OCI-LY3 (cell line): ENCODE data around the gene RELL1.

ENCODE experiments used
- H2AFZ ChIP-seq: fragments of 200-600, 300-600 bp; shearing (Covaris generic); 2 replicates; pipeline ENCODE4 v1.6.0; 2014; ENCODE audit warnings: antibody characterized with exemption, low read depth, low read length
- H3K27ac ChIP-seq: fragments of 200-600, 300-600 bp; sonication (generic); 2 replicates; pipeline ENCODE4 v1.5.1; 2014; ENCODE audit warnings: mild to moderate bottlenecking, low read length, moderate library complexity, mixed read lengths
- H3K27me3 ChIP-seq: fragments of 200-600, 300-600 bp; sonication (generic); 2 replicates; pipeline ENCODE4 v1.6.1; 2014; ENCODE audit warnings: low read depth, low read length, mixed read lengths
- H3K36me3 ChIP-seq: fragments of 200-600, 300-600 bp; sonication (generic); replicated peaks from 2 replicates; pipeline ENCODE3; 2014; ENCODE audit warnings: low read depth, low read length, mixed read lengths
- H3K4me1 ChIP-seq: fragments of 300-600, 200-600 bp; sonication (generic); 2 replicates; pipeline ENCODE4 v1.6.1; 2014; ENCODE audit warnings: low read length, mixed read lengths
- H3K4me2 ChIP-seq: fragments of 200-600, 300-600 bp; sonication (generic); 2 replicates; pipeline ENCODE4 v1.6.1; 2014; ENCODE audit warnings: low read length, mixed read lengths
- H3K4me3 ChIP-seq: fragments of 300-600, 200-600 bp; sonication (generic); 2 replicates; pipeline ENCODE4 v1.5.1; 2014; ENCODE audit warnings: antibody characterized with exemption, mild to moderate bottlenecking, low read length, moderate library complexity
- H3K79me2 ChIP-seq: fragments of 300-600, 200-600 bp; shearing (Covaris generic); 2 replicates; pipeline ENCODE4 v1.6.1; 2014; ENCODE audit warnings: mild to moderate bottlenecking, low read length, mixed read lengths
- H3K9ac ChIP-seq: fragments of 300-600, 200-600 bp; shearing (Covaris generic); 2 replicates; pipeline ENCODE4 v1.6.0; 2014; ENCODE audit warnings: mild to moderate bottlenecking, low read length, moderate library complexity
- H3K9me3 ChIP-seq: fragments of 200-600, 300-600 bp; shearing (Covaris generic); 2 replicates; pipeline ENCODE4 v1.6.1; 2014; ENCODE audit warnings: low read length, mixed read lengths; ENCODE audit not compliant: insufficient read depth
- H4K20me1 ChIP-seq: fragments of 200-600, 300-600 bp; sonication (generic); 2 replicates; pipeline ENCODE4 v1.6.1; 2016; ENCODE audit warnings: low read length, mixed read lengths; ENCODE audit not compliant: insufficient read depth
- CTCF ChIP-seq: fragments of 200-600, 300-600 bp; sonication (generic); IDR thresholded peaks from 2 replicates; pipeline ENCODE4 v1.5.1; 2014; ENCODE audit warnings: antibody characterized with exemption, low read length, low read depth
- EZH2phosphoT487 ChIP-seq: fragments of 200-600 bp; shearing (Covaris generic); IDR thresholded peaks from 2 replicates; pipeline ENCODE4 v1.6.1; 2018; ENCODE audit warnings: antibody characterized with exemption, mixed run types, low read depth

The RELL1 gene

GRCh38 chr4:37597034-37597433 lies 89.1 kb downstream of the RELL1 start:
- no peak for TF ChIP-seq CTCF
- no peak for TF ChIP-seq EZH2phosphoT487
- H3K9me3 ChIP-seq: no peaks in the 10 kb centered on the region
- no peak overlapping the region for H2AFZ ChIP-seq
- no peaks in the 10 kb centered on the region for H3K79me2 ChIP-seq
- no peaks in the 10 kb centered on the region for H4K20me1 ChIP-seq
- H3K4me1 ChIP-seq: no peaks in the 10 kb centered on the region
- 0 out of 2 replicates have a peak, but pooled peaks cover 8% of the 10 kb centered on the region for H3K27me3 ChIP-seq
- H3K4me2 ChIP-seq: no peak overlapping the region
- no peaks in the 10 kb centered on the region for H3K36me3 ChIP-seq
- H3K27ac ChIP-seq: no peak overlapping the region
- no peak overlapping the region for H3K9ac ChIP-seq
- no peak overlapping the region for H3K4me3 ChIP-seq

DNA sequence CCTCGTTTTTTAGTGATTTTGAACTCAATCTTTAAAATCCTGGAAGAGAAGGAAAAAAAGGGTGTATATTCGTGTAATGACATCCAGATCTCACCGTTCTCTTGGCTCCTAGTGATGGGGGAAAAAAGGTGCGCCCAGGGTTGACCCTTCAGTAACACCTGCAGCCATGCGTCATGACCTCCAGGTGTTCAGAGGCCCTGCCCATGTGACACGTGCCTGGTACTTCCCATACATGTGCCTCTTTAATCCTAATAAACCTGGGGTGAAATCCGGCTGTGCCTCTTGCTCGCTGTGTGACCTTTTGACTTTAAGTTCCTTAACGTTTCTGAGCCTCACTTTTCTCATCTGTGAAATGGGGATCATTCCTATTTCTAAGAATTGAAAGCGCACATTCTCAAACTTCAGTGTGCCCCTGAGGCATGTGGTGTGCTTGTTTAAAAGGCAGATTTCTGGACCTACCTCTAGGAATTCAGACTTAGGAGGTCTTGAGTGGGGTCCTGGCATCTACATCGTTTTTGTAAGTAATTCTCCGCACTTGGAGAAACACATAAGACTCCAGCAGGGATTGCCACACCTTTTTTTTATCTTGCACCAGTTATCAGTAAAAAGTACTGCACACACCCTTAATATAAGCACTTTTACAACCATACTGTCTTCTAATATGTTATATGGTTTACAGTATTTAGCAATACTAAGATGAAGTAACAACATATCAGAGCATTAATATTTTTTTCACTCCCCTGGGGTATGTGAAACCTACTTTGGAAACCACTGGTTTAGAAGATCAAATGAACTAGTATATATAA lies 90.1 kb downstream of the RELL1 start:
- Histone ChIP-seq H2AFZ (no peak overlapping the region), H3K36me3 (no peaks in the 10 kb centered on the region), H3K9me3 (no peaks in the 10 kb centered on the region), H3K4me3 (no peak overlapping the region), H3K27ac (no peak overlapping the region), H4K20me1 (no peaks in the 10 kb centered on the region), H3K79me2 (no peaks in the 10 kb centered on the region), H3K4me2 (no peak overlapping the region), H3K27me3 (0 out of 2 replicates have a peak, but pooled peaks cover 8% of the 10 kb centered on the region), H3K9ac (no peak overlapping the region), H3K4me1 (no peaks in the 10 kb centered on the region)
- TF ChIP-seq EZH2phosphoT487: no peak
- no peak for TF ChIP-seq CTCF

DNA sequence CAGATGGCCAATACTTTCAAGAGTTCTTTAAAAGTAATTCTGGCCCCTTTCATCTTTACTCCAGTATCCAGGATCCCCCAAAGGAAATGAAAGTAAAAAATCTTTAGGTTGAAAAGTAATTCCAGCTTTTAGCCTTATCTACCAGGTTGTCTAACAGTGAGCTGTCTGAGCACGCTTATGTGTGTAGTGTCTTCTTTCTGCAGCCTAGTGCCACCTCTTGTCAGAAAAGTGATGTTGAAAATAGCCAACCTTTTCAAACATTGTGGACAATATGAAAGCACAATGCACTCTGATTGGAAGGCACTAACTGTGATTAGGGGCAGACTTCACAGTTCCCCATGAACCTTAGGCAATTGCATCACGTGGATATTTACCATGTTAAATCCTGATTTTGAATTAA lies 92.1 kb downstream of the RELL1 start:
- no peaks in the 10 kb centered on the region for H3K79me2 ChIP-seq
- no peaks in the 10 kb centered on the region for H3K4me1 ChIP-seq
- H3K27me3 ChIP-seq: 0 out of 2 replicates have a peak, but pooled peaks cover 8% of the 10 kb centered on the region
- no peaks in the 10 kb centered on the region for H4K20me1 ChIP-seq
- no peaks in the 10 kb centered on the region for H3K9me3 ChIP-seq
- H3K4me3 ChIP-seq: no peak overlapping the region
- no peak overlapping the region for H2AFZ ChIP-seq
- no peak overlapping the region for H3K27ac ChIP-seq
- H3K9ac ChIP-seq: no peak overlapping the region
- no peak overlapping the region for H3K4me2 ChIP-seq
- no peak for TF ChIP-seq EZH2phosphoT487
- TF ChIP-seq CTCF: no peak; the same call in 1 of the 2 replicates
- H3K36me3 ChIP-seq: no peaks in the 10 kb centered on the region

GRCh38 chr4:37591349-37591748 lies 94.8 kb downstream of the RELL1 start:
- Histone ChIP-seq H3K79me2 (no peaks in the 10 kb centered on the region), H2AFZ (no peak overlapping the region), H3K4me1 (no peaks in the 10 kb centered on the region), H3K4me2 (no peak overlapping the region), H4K20me1 (no peaks in the 10 kb centered on the region), H3K27me3 (0 out of 2 replicates have a peak, but pooled peaks cover 8% of the 10 kb centered on the region), H3K4me3 (no peak overlapping the region), H3K27ac (no peak overlapping the region), H3K36me3 (no peaks in the 10 kb centered on the region), H3K9me3 (no peaks in the 10 kb centered on the region), H3K9ac (no peak overlapping the region)
- no peak for TF ChIP-seq EZH2phosphoT487
- no peak for TF ChIP-seq CTCF
